ENCODE results near the gene CMTM4.

GRCh38 chr16:66720766-66721165 lies 24.2 kb upstream of the CMTM4 start:
- no peak for TF ChIP-seq POLR2A (IDR thresholded peaks at IDR 0.05; ENCODE audit: low read length)
- no peak for TF ChIP-seq GATA1 (IDR thresholded peaks at IDR 0.05; ENCODE audit: low read depth, low read length)

Measured in erythroblast (primary cell).